Esophagus squamous epithelium (tissue), 5 donors: Measurements from ENCODE around the gene SEC14L1. TPM values are rescaled to one million over a fixed set of nuclear protein-coding genes. Genes with fewer than 3 reads are reported as not detected.

Experiments used
- DNase-seq: peaks from one replicate; lab custom pipeline; 2025; lab: John Stamatoyannopoulos, UW
- H3K27ac ChIP-seq, 4 donors: fragments of 200-600 bp; sonication (generic); one replicate each; pipeline ENCODE4 v1.5.1; 2016 to 2019; ENCODE audit warnings: mild to moderate bottlenecking in 1 of 4
- H3K27me3 ChIP-seq, 4 donors: fragments of 200-600 bp; sonication (generic); 1 replicate in 3 of 4; 2 replicates in 1 of 4; pipeline versions ENCODE4 v1.5.1 to v1.6.0; 2017 to 2021; ENCODE audit warnings: antibody characterized with exemption in 1 of 4
- H3K36me3 ChIP-seq, 3 donors: fragments of 200-600 bp; sonication (generic); one replicate each; pipeline ENCODE4 v1.5.1; 2016 to 2019
- H3K4me1 ChIP-seq, 3 donors: fragments of 200-600 bp; sonication (generic); one replicate each; pipeline ENCODE4 v1.5.1; 2017 to 2019
- H3K4me3 ChIP-seq, 4 donors: fragments of 200-600 bp; sonication (generic); 1 replicate in 3 of 4; 2 replicates in 1 of 4; pipeline ENCODE4 v1.5.1; 2016 to 2019; ENCODE audit warnings: mild to moderate bottlenecking in 2 of 4, moderate library complexity in 1 of 4
- H3K9me3 ChIP-seq, 3 donors: fragments of 200-600 bp; sonication (generic); one replicate each; pipeline ENCODE4 v1.5.1; 2016 to 2019
- CTCF ChIP-seq, 6 experiments: fragments of 450-650 bp in 4 of 6; fragments of 200-600 bp in 2 of 6; sonication (generic) in 2 of 6; IDR thresholded peaks; one replicate each; pipeline ENCODE4 v1.5.1; 2016 to 2019; ENCODE audit warnings: antibody characterized with exemption in 6 of 6, mild to moderate bottlenecking in 4 of 6, moderate library complexity in 4 of 6
- POLR2A ChIP-seq, 4 donors: fragments of 450-650 bp; IDR thresholded peaks; one replicate each; pipeline ENCODE4 v1.6.1; 2017; ENCODE audit warnings: antibody characterized with exemption in 4 of 4, mild to moderate bottlenecking in 4 of 4, moderate library complexity in 3 of 4
- WGBS, 2 donors: methylation state at CpG; one replicate each; pipeline ENCODE4 v1.1.5; 2018; 5-methylcytosine and 5-hydroxymethylcytosine counted together
- intact Hi-C: fragments of 100-400 bp; cut with DNase I; formaldehyde crosslinking; loops from one replicate; pipeline ENCODE4 v1.15.0; 2022
- total RNA-seq, 4 donors: library from RNA; depleted of rRNA; stranded (reverse); fragments of >200 nt; gene quantifications; one replicate each; pipeline ENCODE4 v1.1.0, GENCODE V29; 2016
- donor health status: DM: yes; HTN: yes; CAD: no.

Gene SEC14L1
- total RNA-seq, 4 donors from 2014 or later = 27.3 to 39.2 (median 32.8) TPM

- Histone ChIP-seq H3K4me3 (no peak overlapping the region), H3K27ac (peak overlapping the region in 1 of 4 donors; percentile 6), H3K9me3 (no peaks in the 10 kb centered on the region), H3K4me1 (peaks cover 0 to 37% (median 2%) of the 10 kb centered on the region in 3 donors), H3K36me3 (peaks cover 19 to 99% (median 51%) of the 10 kb centered on the region in 3 donors), H3K27me3 (no peaks in the 10 kb centered on the region)
- DNase-seq = no peak
- WGBS, 2 donors = 75 to 78% methylated on average over 12 to 14 of the region's 14 CpGs
- TF ChIP-seq POLR2A (IDR thresholded peaks at IDR 0.05) = no peak
- TF ChIP-seq CTCF (IDR thresholded peaks at IDR 0.05) = no peak
- intact Hi-C loops = no loop called here
Observed at GRCh38 chr17:77206158-77206956, 65.6 kb downstream of the SEC14L1 start.

- TF ChIP-seq CTCF (IDR thresholded peaks at IDR 0.05) (no peak), POLR2A (IDR thresholded peaks at IDR 0.05) (no peak)
- intact Hi-C loops = no loop called here
- H3K27me3 ChIP-seq = no peaks in the 10 kb centered on the region
- H3K9me3 ChIP-seq = no peaks in the 10 kb centered on the region
- H3K4me1 ChIP-seq = peaks cover 0 to 40% (median 2%) of the 10 kb centered on the region in 3 donors
- peak overlapping the region in 1 of 4 donors; percentile 27 for H3K27ac ChIP-seq
- no peak overlapping the region for H3K4me3 ChIP-seq
- H3K36me3 ChIP-seq = peaks cover 26 to 100% (median 50%) of the 10 kb centered on the region in 3 donors
- DNase-seq = no peak
- WGBS, 2 donors = 84% methylated on average over 8 to 9 of the region's 9 CpGs
Observed at GRCh38 chr17:77207689-77208216, 67.0 kb downstream of the SEC14L1 start.

GRCh38 chr17:77208217-77208808, 67.5 kb downstream of the SEC14L1 start:
- Histone ChIP-seq H3K27me3 (no peaks in the 10 kb centered on the region), H3K27ac (peak overlapping the region in 3 of 4 donors; percentile 11 to 29 (median 27)), H3K9me3 (no peaks in the 10 kb centered on the region), H3K4me1 (peaks cover 0 to 40% (median 2%) of the 10 kb centered on the region in 3 donors), H3K36me3 (peaks cover 31 to 100% (median 56%) of the 10 kb centered on the region in 3 donors), H3K4me3 (no peak overlapping the region)
- 75 to 83% methylated on average over 12 to 16 of the region's 16 CpGs for WGBS, 2 donors
- TF ChIP-seq CTCF (IDR thresholded peaks at IDR 0.05) = peak in 2 of 6 experiments; percentile 7 to 22
- TF ChIP-seq POLR2A (IDR thresholded peaks at IDR 0.05) = no peak
- DNase-seq = no peak
- intact Hi-C loops = no loop called here

- Histone ChIP-seq H3K36me3 (peaks cover 30 to 100% (median 57%) of the 10 kb centered on the region in 3 donors), H3K27ac (peak overlapping the region in 3 of 4 donors; percentile 8 to 13 (median 11))
Observed at GRCh38 chr17:77208856-77209255, 68.1 kb downstream of the SEC14L1 start.

More at GRCh38 chr17:77208856-77209255, 68.1 kb downstream of the SEC14L1 start:
- Histone ChIP-seq H3K9me3 (no peaks in the 10 kb centered on the region), H3K27me3 (no peaks in the 10 kb centered on the region), H3K4me3 (no peak overlapping the region), H3K4me1 (peaks cover 0 to 40% (median 2%) of the 10 kb centered on the region in 3 donors)
- WGBS, 2 donors = 76 to 90% methylated on average over 3 of the region's 3 CpGs
- intact Hi-C loops = no loop called here
- no peak for TF ChIP-seq POLR2A (IDR thresholded peaks at IDR 0.05)
- no peak for TF ChIP-seq CTCF (IDR thresholded peaks at IDR 0.05)
- no peak for DNase-seq
